Measurements from ENCODE around the gene RACK1.

Gene RACK1

GRCh38 chr5:181243564-181244343 is at the start of gene RACK1:
Gene RACK1 (minus strand): TSS chr5:181243906. CDS start chr5:181243800, 106 bp downstream.
- TF ChIP-seq NFIC (IDR thresholded peaks at IDR 0.05): 0 out of 2 replicates have a peak, but pooled peaks have one; percentile 7
- no peak for TF ChIP-seq FOXM1 (IDR thresholded peaks at IDR 0.05; ENCODE audit: borderline replicate concordance, low read depth)
- peak; percentile 99 for TF ChIP-seq YY1 (IDR thresholded peaks at IDR 0.05; ENCODE audit: low read depth)
- no peak for TF ChIP-seq REST (IDR thresholded peaks at IDR 0.05; ENCODE audit: low read depth)
- TF ChIP-seq TEAD4 (IDR thresholded peaks at IDR 0.05): peak; percentile 63; the same call in 1 of the 2 replicates
- 0 out of 2 replicates have a peak, but pooled peaks have one; percentile 16 for TF ChIP-seq TCF12 (IDR thresholded peaks at IDR 0.05; ENCODE audit: low read depth)
- no peak for TF ChIP-seq RAD21 (IDR thresholded peaks at IDR 0.05; ENCODE audit: low read depth)
- peak; percentile 76; the same call in 1 of the 2 replicates for TF ChIP-seq ZBTB7A (IDR thresholded peaks at IDR 0.05; ENCODE audit: low read depth)
- peak; percentile 100 for TF ChIP-seq TAF1 (IDR thresholded peaks at IDR 0.05; ENCODE audit: low read depth)
- no peak; the same call in 1 of the 2 replicates for TF ChIP-seq CEBPB (IDR thresholded peaks at IDR 0.05)
- TF ChIP-seq CREB1 (IDR thresholded peaks at IDR 0.05; ENCODE audit: low read depth): no peak; the same call in 1 of the 2 replicates
- TF ChIP-seq MAX (IDR thresholded peaks at IDR 0.05): peak; percentile 96
- TF ChIP-seq EGR1 (IDR thresholded peaks at IDR 0.05): peak; percentile 91
- 0 out of 2 replicates have a peak, but pooled peaks have one; percentile 1 for TF ChIP-seq USF1 (IDR thresholded peaks at IDR 0.05)

GRCh38 chr5:181283347-181283746 is 39.6 kb upstream of the RACK1 start:
- TF ChIP-seq RAD21 (IDR thresholded peaks at IDR 0.05; ENCODE audit: low read depth) (no peak), FOXM1 (IDR thresholded peaks at IDR 0.05; ENCODE audit: borderline replicate concordance, low read depth) (no peak), EP300 (IDR thresholded peaks at IDR 0.05; ENCODE audit: borderline replicate concordance) (no peak), REST (IDR thresholded peaks at IDR 0.05; ENCODE audit: low read depth) (no peak), YY1 (IDR thresholded peaks at IDR 0.05; ENCODE audit: low read depth) (no peak), MAX (IDR thresholded peaks at IDR 0.05) (no peak), ZBTB7A (IDR thresholded peaks at IDR 0.05; ENCODE audit: low read depth) (no peak), CEBPB (IDR thresholded peaks at IDR 0.05) (no peak), EGR1 (IDR thresholded peaks at IDR 0.05) (no peak)

- no peak for TF ChIP-seq RAD21 (IDR thresholded peaks at IDR 0.05; ENCODE audit: low read depth)
- no peak for TF ChIP-seq EGR1 (IDR thresholded peaks at IDR 0.05)
- TF ChIP-seq TAF1 (IDR thresholded peaks at IDR 0.05; ENCODE audit: low read depth): no peak
- TF ChIP-seq FOXM1 (IDR thresholded peaks at IDR 0.05; ENCODE audit: borderline replicate concordance, low read depth): no peak
- TF ChIP-seq USF1 (IDR thresholded peaks at IDR 0.05): no peak
- no peak for TF ChIP-seq YY1 (IDR thresholded peaks at IDR 0.05; ENCODE audit: low read depth)
- no peak for TF ChIP-seq NFIC (IDR thresholded peaks at IDR 0.05)
- TF ChIP-seq MAX (IDR thresholded peaks at IDR 0.05): no peak
- no peak for TF ChIP-seq TCF12 (IDR thresholded peaks at IDR 0.05; ENCODE audit: low read depth)
- TF ChIP-seq ZBTB7A (IDR thresholded peaks at IDR 0.05; ENCODE audit: low read depth): no peak
- TF ChIP-seq CREB1 (IDR thresholded peaks at IDR 0.05; ENCODE audit: low read depth): no peak
- no peak for TF ChIP-seq TEAD4 (IDR thresholded peaks at IDR 0.05)
- TF ChIP-seq REST (IDR thresholded peaks at IDR 0.05; ENCODE audit: low read depth): no peak
- TF ChIP-seq CEBPB (IDR thresholded peaks at IDR 0.05): no peak
- TF ChIP-seq EP300 (IDR thresholded peaks at IDR 0.05; ENCODE audit: borderline replicate concordance): no peak
Measured at GRCh38 chr5:181282874-181283273, 39.2 kb upstream of the RACK1 start.
